Uterus (tissue), 4 donors: ENCODE results near the gene UVRAG. TPM values are rescaled to one million over a fixed set of nuclear protein-coding genes. Genes with fewer than 3 reads are reported as not detected.

Experiments used
- DNase-seq, 2 donors: peaks; one replicate each; pipeline ENCODE4 v3.0.0-alpha.2; 2019 to 2020
- H3K27ac ChIP-seq, 2 donors: fragments of 200-600 bp; sonication (generic); 1 replicate in 1 of 2; 2 replicates in 1 of 2; pipeline ENCODE4 v1.5.1; 2016 to 2018
- H3K27me3 ChIP-seq, 2 donors: fragments of 200-600 bp; sonication (generic); one replicate each; pipeline ENCODE4 v1.5.1; 2018 to 2019; ENCODE audit warnings: control low read depth in 1 of 2
- H3K36me3 ChIP-seq, 2 donors: fragments of 200-600 bp; sonication (generic); one replicate each; pipeline ENCODE4 v1.5.1; 2019; ENCODE audit warnings: control low read depth in 1 of 2
- H3K4me1 ChIP-seq, 2 donors: fragments of 200-600 bp; sonication (generic); one replicate each; pipeline ENCODE4 v1.5.1; 2018 to 2019; ENCODE audit warnings: control low read depth in 1 of 2
- H3K4me3 ChIP-seq, 2 donors: fragments of 200-600 bp; sonication (generic); 1 replicate in 1 of 2; 2 replicates in 1 of 2; pipeline ENCODE4 v1.5.1; 2018 to 2019; ENCODE audit warnings: mild to moderate bottlenecking in 1 of 2
- H3K9me3 ChIP-seq, 2 donors: fragments of 200-600 bp; sonication (generic); one replicate each; pipeline ENCODE4 v1.5.1; 2019; ENCODE audit warnings: control low read depth in 1 of 2
- CTCF ChIP-seq, 4 experiments: fragments of 200-600 bp in 2 of 4; fragments of 450-650 bp in 2 of 4; sonication (generic) in 2 of 4; IDR thresholded peaks; one replicate each; pipeline ENCODE4 v1.5.1; 2016 to 2019; ENCODE audit warnings: antibody characterized with exemption in 4 of 4, mild to moderate bottlenecking in 2 of 4, moderate library complexity in 1 of 4
- POLR2A ChIP-seq, 2 donors: fragments of 450-650 bp; IDR thresholded peaks; one replicate each; pipeline ENCODE4 v1.6.1; 2016; ENCODE audit warnings: antibody characterized with exemption in 2 of 2, mild to moderate bottlenecking in 1 of 2, moderate library complexity in 1 of 2
- intact Hi-C: fragments of 100-400 bp; cut with DNase I; formaldehyde crosslinking; loops from one replicate; pipeline ENCODE4 v1.15.1; 2023; ENCODE audit warnings: low total_unique reads
- total RNA-seq, 4 donors: library from RNA; depleted of rRNA in 3 of 4; stranded (reverse); fragments of >200 nt in 3 of 4; gene quantifications; one replicate each; pipeline versions ENCODE4 v1.1.0 to v1.2.4, GENCODE V29; 2014 to 2023
- donor health status: DM: yes; HTN: yes; CAD: no.

UVRAG gene
- total RNA-seq, 4 donors from 2014 or later = 14.9 to 42.9 (median 26.4) TPM

GRCh38 chr11:75789521-75789920 is 25.5 kb upstream of the UVRAG start:
- intact Hi-C loops = no loop called here
- H3K27ac ChIP-seq = no peak overlapping the region

GRCh38 chr11:75790986-75791385 is 24.0 kb upstream of the UVRAG start:
- intact Hi-C loops = loop anchor here (10.0 kb wide), 1 partner anchor 374 kb away; no protein-coding TSS in a partner anchor
- H3K27ac ChIP-seq = no peak overlapping the region
- no peak for DNase-seq
- no peak for TF ChIP-seq POLR2A (IDR thresholded peaks at IDR 0.05)
- no peak for TF ChIP-seq CTCF (IDR thresholded peaks at IDR 0.05)
- no peaks in the 10 kb centered on the region for H3K27me3 ChIP-seq
- H3K4me1 ChIP-seq = no peaks in the 10 kb centered on the region
- H3K36me3 ChIP-seq = no peaks in the 10 kb centered on the region
- H3K9me3 ChIP-seq = no peaks in the 10 kb centered on the region
- H3K4me3 ChIP-seq = no peak overlapping the region

More at GRCh38 chr11:75789521-75789920, 25.5 kb upstream of the UVRAG start:
- no peaks in the 10 kb centered on the region for H3K4me1 ChIP-seq
- no peaks in the 10 kb centered on the region for H3K27me3 ChIP-seq
- no peak overlapping the region for H3K4me3 ChIP-seq
- H3K9me3 ChIP-seq = no peaks in the 10 kb centered on the region
- no peak for DNase-seq
- no peak for TF ChIP-seq CTCF (IDR thresholded peaks at IDR 0.05)
- no peak for TF ChIP-seq POLR2A (IDR thresholded peaks at IDR 0.05)
- H3K36me3 ChIP-seq = no peaks in the 10 kb centered on the region

GRCh38 chr11:75792127-75792731 is 22.8 kb upstream of the UVRAG start:
- no peak overlapping the region for H3K27ac ChIP-seq
- H3K36me3 ChIP-seq = no peaks in the 10 kb centered on the region
- no peaks in the 10 kb centered on the region for H3K27me3 ChIP-seq
- H3K4me3 ChIP-seq = no peak overlapping the region
- no peaks in the 10 kb centered on the region for H3K9me3 ChIP-seq
- TF ChIP-seq POLR2A (IDR thresholded peaks at IDR 0.05) (no peak), CTCF (IDR thresholded peaks at IDR 0.05) (no peak)
- H3K4me1 ChIP-seq = no peaks in the 10 kb centered on the region
- intact Hi-C loops = loop anchor here (10.0 kb wide), 1 partner anchor 373 kb away; no protein-coding TSS in a partner anchor
- DNase-seq = no peak

GRCh38 chr11:75792997-75793800 is 21.8 kb upstream of the UVRAG start:
- Histone ChIP-seq H3K9me3 (no peaks in the 10 kb centered on the region), H3K27me3 (no peaks in the 10 kb centered on the region), H3K4me3 (no peak overlapping the region), H3K36me3 (no peaks in the 10 kb centered on the region), H3K4me1 (no peaks in the 10 kb centered on the region), H3K27ac (no peak overlapping the region)
- intact Hi-C loops = loop anchor here (10.0 kb wide), 1 partner anchor 372 kb away; no protein-coding TSS in a partner anchor
- DNase-seq = no peak
- no peak for TF ChIP-seq CTCF (IDR thresholded peaks at IDR 0.05)
- TF ChIP-seq POLR2A (IDR thresholded peaks at IDR 0.05) = no peak

GRCh38 chr11:75793966-75794365 is 21.0 kb upstream of the UVRAG start:
- Histone ChIP-seq H3K4me3 (no peak overlapping the region), H3K36me3 (no peaks in the 10 kb centered on the region), H3K9me3 (no peaks in the 10 kb centered on the region), H3K27me3 (no peaks in the 10 kb centered on the region), H3K27ac (no peak overlapping the region), H3K4me1 (no peaks in the 10 kb centered on the region)
- intact Hi-C loops = loop anchor here (10.0 kb wide), 1 partner anchor 371 kb away; no protein-coding TSS in a partner anchor
- TF ChIP-seq CTCF (IDR thresholded peaks at IDR 0.05) = no peak
- no peak for TF ChIP-seq POLR2A (IDR thresholded peaks at IDR 0.05)
- no peak for DNase-seq
